Stimulated activated naive CD4-positive, alpha-beta T cell treated with Interleukin-2 at 50 U/mL for 16 hours (primary cell): ENCODE data around the gene ITGB8.

ENCODE experiments used
- DNase-seq: peaks from one replicate; lab custom pipeline; 2025; lab: John Stamatoyannopoulos, UW

The ITGB8 gene

DNA sequence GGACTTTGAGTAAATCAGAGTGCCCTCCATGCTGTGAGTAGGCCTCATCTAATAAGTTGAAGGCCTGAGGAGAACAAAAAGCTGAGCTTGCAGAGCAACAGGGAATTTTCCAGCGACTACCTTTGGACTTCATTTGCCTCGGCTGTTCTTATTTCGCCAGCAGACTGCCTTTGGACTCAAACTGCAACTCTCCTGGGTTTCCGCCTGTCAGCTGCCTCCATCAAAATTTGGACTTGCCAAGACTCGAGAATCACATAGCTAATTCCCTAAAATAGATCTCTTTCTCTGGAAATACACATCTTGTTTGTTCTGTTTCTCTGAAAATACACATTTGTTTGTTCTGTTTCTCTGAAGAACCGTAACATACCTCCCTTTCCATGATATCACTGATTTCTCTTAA lies 93.8 kb downstream of the ITGB8 start:
- no peak for DNase-seq

DNA sequence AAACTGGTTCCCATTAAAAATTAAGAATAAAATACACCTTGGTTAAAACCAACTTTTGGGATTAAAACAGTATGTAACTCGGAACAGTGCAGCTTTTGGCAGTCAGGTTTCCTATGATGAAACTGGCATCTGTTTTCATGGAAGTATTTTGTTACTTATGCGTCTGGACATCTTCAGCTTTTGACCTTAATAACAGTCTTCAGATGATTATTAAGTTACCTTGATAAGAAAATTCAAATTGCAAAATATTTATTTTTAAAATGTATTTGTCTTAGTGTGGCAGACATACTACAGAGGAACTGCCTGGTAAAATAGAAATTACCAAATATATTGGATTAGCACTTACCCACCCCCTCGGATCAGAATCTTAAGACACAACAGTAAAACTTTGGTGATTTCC lies 100.0 kb downstream of the ITGB8 start:
- no peak for DNase-seq

DNA sequence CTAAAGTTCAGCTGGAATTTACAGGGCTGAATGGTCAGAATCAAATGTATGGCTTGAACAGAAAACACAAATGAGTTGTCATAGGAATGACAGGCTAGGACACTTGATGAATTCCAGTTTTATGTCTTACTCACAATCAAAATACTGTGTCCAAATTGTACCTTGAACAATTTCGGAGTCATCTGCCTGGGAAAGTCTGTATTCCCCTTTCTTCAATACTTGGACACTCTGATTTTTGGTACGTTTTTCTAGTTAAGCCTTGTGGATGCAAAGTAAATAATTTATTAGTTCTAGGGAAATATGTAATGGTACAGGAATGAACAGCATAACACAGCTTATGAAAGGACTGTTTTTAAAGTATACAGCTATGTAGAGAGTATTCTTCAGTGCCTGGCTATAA lies 100.4 kb downstream of the ITGB8 start:
- DNase-seq: no peak

DNA sequence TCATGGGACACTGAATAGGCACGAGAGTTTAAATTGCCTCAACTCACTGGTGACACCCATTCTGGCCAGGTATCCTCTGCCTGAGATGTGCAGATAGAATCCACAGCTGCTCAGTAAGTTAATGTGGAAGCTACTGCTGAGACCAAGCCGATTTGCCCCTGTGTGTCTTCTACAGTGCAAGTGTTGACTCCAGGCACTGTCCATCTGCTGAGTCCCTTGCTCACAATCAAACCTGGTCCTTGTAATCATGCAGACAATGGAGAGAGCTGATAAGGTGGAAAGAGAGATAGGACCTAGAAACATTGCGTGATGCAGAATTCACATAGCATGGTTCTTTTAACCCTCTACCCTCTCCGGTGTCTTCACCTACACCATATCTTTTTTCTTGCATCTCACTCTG lies 101.4 kb downstream of the ITGB8 start:
- DNase-seq: no peak

DNA sequence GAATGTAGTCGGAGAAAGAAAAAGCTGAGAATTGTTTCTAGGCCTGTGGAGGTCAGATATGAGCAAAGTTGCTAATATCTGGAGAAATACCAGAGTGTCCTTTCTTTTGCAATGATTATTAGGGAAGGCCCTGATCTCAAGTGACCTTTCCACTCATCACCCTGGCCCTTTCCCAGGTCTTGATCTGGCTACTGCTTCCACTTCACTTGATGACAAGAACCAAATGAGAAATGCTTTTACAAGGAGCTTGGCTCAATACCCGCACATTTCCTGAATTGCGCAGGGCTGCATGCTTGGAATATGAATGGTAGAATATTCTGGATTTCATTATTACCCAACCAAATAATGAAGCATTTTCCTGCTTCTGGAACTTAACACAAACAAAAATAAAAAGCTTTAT lies 104.6 kb downstream of the ITGB8 start:
- DNase-seq: no peak

DNA sequence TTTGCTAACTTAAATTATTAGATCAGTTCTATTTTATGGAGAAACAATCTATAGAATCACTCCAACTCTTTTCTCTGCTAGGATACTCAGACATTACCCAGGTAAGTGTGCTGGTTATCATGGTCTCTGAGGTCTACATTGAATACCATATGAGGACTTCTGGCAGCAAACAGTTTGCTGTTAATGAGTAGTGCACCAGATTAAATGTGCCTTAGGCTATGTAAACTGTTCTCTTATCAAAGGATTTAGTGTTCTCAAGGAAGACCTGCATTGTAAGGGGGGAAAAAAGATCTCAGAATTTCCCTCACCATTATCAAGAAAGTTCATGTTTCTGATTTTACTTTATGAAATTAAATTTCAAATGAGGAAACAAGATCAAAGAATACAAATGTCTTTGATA lies 107.5 kb downstream of the ITGB8 start:
- DNase-seq: no peak

DNA sequence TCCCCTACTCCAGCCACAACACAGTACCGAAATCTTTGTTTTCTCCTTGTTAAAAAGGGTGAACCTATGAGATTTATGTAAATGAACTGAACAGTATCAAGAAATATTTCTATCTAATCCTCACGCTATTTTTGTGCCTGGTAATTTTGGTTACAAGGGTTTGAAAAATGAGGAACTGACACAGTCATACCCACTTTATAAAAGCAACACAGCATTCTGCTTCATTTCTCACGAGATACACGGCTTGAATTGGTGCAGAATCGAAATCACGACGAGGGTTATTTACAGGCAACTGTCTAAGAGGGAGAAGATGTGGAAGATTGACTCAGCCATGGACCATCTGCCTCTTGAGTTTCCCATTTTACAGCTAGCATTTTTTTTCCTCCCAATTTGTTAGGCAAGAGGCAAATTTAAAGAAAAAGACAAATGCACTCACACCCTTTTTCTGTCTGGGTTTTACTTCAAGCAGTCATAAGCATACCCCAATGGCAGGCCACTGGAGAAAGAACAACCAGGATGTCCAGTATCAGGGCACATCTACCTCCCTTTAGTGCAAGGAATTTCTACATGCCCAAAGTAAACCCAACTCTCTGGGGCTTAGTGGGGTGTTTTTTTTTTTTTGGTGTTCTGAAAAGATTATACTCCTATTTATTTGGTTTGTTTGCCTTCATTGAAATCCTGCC lies 108.1 kb downstream of the ITGB8 start:
- DNase-seq: no peak

DNA sequence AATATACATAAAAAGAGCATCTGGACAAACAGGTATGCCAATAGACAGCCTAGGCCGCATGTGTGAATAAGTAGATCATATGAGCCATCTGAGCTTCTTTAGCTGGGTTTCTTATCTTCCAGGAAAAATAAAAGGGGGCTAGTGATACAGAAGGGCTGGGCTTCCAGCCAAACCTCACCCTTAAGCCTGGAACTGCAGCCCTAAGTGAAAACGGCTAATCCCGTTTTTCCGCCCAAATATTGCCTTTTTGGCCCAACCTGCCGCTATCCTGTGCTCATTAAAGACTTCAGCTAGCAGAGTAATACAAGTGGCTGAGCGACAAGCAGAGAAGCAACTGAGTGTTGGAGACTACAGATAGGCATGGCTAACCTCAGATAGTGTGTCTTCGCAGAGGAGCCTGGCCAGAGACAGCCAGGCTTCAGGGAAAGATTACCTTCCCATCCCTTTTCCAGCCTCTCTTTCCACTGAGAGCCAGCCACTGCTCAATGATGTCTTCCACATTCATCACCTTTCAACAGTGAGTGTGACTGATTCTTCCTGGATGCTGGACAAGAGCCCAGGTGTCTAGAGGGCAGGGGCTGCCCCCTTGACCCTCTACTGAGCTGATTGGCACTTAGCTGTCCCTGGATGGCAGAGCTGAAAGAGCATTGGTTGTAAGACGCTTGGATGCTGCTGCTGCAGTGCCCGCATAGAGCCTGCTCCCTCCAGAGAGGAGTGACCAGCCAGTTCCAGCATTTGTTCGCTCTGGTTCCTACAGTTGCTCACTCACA lies 108.9 kb downstream of the ITGB8 start:
- no peak for DNase-seq

DNA sequence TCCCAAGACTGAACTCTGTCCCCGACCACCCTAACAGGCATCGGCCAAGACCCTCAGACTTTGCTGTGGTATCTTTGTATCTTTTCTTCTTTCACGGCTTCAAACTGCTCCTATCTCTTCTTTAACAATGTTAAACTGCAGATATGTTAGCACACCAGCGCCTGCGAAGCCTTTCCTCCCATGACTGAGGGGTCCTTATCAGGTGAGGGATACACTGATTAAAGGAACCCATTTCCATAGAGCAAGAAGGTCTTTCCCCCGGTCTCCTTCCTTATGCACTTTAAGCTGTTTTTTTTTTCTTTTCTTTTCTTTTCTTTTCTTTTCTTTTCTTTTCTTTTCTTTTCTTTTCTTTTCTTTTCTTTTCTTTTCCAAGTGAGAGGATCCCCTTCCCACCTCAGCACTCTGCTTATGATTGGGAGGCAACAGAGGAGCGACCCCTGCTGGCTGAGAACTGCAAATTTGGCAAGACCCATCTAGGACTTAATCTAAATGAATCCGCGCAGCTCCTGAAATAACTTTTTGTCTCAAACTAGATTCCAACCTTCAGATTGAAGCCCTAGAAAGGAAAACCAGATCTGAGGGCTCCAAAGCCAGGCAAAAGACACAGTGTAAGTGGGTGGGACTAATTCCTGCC lies 109.9 kb downstream of the ITGB8 start:
- no peak for DNase-seq

DNA sequence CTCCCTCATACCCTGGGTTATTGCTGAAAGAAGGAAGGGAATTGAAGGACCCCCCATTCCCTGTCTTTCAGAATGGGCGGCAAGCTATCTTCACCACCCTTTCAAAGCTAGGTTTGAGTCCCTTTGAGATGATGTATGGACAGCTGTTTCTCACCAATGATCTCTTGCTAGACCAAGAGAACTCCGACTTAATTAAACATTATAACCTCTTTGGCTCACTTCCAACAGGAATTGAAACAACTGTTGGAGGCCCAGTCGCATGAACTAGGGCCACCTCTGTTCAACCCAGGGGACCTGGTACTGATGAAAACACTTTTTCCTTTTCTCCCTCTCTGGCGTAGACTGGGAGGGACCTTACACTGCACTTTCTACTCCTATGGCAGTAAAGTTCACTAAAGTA lies 110.6 kb downstream of the ITGB8 start:
- no peak for DNase-seq

DNA sequence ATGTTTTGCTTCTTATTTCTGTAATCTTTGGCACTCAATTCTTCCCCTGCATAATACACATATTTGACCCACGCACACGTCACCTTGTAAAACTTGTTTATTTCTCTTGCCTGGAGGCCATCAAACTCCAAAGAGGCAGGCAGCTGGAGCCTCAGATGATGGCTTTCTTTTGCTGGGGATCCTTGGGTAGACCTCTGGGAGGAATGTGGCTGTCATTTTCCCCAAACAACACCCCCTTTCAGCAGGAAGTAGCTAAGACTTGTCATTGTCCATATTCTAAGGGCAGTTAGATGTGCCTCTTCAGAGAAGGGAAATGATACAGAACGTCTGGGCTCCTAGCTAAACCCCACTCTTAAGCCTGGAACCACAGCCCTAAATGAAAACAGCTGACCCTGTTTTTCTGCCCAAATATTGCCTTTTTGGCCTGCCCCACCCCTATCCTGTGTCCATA lies 111.3 kb downstream of the ITGB8 start:
- DNase-seq: no peak

DNA sequence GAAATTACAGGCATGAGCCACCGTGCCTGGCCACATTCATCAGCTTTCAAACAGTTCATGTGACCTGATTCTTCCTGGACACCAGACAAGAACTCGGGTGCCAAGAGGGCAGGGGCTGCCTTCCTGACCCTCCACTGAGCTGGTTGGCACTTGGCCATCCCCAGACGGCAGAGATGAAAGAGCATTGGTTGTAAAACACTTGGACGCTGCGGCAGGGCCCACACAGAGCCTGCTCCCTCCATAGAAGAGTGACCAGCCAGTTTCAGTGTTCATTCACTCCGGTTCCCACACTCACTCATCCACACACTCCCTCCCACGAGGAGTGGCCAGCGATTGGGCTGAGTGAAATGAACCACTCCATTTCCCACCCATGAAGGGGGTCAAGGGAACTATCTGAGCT lies 112.3 kb downstream of the ITGB8 start:
- DNase-seq: no peak

DNA sequence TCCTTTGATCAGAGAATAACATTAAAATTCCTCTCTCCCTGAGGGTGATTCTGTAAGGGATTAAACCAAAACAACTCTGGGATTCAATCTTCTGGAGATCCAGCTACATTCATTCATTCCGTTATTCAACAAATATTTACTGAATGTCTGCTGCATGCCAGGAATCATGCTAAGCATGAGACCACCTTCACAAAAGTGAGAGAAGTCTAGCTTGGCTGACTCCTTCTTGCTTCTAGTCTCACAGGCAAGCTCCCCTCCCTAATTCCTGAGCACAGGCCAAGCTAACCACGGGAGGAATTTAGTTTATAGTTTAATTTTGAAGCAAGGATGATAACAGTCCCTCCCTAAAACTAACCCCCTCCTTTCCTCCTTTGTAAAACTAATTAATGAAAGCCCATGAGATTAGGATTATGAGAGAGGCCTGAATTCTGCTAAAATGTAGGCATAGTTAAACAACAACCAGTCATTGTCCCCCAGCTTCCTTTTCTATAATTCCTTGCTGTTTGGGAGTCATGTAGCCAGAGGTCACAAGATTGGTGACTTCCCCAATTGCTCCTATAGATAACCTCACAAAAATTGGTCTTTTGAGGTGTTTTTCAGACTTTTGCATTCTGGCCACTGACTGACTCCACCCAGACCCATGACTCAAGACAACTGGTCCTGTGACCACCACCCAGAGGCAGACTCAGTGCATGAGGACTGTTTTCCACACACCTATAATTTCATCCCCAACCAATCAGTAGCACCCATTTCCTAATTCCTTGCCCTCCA lies 113.5 kb downstream of the ITGB8 start:
- no peak for DNase-seq

DNA sequence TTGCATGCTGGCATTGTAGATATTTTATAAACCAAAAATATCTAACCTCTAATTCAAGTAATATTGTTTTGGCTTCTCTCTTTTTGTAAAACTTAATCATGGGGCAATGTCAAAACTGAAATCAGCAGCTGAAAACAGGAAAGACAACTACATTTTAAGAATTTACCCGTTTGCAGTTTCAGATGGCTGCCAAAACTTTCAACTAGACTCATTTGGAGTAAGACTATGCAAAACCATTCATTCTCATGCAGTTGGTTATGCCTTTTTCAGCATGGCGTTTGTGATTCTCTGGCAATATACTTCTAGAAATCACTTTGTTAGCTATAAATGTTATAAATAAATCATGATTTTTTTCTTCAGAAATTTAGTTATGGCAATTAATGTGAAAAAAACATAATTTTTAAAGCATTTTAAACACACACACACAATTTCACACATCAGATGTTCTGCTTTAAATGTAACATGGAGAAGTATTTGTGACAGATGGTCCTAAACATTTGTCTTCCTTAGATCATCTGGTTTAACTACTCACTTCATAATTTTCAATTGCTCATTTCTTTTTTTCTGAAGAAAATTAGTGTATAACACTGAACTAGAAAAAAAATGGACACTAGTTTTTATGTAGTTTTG lies 116.4 kb downstream of the ITGB8 start:
- DNase-seq: no peak

DNA sequence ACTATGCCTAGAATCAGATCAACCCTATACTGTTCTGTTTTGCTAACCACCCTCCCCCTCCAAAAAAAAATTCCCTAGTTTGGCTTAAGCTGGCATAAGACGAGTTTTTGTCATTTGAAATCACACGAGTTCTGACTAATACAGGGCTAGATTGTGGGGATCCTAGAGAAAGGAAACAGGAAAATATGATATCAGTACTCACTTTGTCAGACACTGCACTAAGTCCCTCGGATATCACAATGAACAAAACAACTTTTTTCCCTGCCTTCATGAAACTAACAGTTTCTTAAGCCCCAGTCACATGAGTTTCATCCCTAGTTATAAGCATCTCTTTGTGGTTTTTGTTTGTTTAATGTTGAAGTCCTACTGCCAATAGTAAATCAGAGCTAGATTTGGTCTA lies 118.5 kb downstream of the ITGB8 start:
- no peak for DNase-seq

DNA sequence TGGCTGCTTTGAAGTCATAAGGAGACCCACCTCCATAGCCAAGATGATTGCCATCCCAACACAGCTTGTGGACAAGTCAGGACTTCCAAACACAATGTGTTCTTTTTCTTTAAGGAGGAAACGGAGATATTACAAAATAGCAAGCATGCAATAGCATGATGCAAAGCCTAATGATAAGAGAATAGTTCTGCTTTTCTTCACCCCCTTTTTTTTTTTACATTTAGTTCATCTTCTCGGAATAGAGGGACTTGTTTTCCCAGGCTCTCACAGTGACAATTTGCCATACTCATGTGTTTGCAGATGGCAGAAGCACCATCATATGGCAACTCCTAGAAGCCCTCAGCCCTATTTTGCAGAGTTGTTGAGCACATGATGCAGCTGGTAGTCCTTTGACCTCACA lies 119.8 kb downstream of the ITGB8 start:
- DNase-seq: no peak

DNA sequence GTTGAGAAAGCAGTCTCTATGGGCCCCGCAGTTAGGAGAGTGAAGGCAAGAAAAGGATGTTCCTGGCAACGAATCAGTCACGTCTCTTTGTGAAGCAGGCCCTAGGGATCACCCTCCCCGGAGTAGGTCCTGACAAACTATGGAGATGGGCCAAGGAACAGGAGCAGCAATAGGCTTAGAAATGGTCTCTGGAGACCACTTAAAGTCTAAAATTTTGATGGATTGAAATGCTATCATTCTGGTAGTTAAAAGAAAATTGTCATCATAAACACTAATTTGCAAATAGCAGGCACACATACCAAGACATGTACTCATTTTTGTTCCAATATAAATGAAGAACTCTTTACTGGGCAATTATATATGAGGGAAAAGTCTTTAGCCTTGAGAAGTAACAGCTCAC lies 123.5 kb downstream of the ITGB8 start:
- no peak for DNase-seq

DNA sequence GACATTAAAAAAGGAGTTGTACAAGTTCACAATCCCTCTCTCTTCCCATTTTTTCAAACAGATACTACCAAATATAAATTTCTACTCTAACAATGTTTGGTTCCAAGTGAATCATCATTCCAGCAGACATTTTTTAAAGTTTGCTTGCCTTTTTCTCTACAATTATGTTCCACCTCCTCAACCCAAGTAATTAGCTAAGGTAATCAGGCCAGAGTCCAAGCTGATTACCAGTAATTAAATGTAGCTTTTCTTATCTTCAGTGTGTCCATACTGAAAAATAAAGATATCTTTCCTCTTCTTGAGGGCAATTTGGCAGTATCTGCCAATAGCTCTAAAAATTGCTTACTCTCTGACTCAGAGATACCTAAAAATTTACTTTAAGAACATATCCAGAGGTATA lies 126.0 kb downstream of the ITGB8 start:
- DNase-seq: no peak

DNA sequence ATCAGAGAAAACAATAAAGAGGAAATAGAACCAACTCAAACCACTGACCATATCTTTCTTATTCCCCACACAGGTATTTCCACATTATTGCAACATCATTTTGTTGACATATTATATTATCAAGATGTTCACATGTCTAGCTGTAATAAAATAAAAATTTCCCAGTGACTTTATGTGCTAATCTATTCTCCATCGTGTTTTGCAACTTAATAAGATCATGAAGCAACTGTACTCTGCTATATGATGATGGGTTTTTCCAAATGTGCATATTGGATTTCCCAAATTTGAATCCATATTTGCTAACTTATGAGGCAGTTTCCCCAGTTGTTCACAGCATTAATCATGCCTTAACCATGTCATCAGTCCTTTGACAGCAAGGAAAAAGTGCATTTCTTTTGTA lies 127.8 kb downstream of the ITGB8 start:
- no peak for DNase-seq

DNA sequence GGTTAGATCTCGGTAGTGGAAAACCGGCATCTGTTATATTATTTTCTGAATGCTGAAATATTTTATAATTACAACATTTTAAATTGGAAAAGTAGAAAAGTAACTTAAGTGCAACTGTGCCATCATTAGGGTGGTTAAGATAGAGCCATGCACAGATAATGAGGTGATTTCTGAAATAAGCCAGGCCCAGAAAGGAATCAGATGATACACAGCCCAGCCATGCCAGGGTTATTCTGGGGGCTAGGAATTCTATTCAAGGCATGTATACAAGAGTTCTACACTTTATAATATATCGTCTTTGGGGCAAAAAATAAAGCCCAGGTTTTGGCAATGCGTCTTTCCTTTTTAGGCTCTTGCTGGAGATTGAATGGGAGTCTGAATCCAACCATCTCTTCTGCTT lies 128.7 kb downstream of the ITGB8 start:
- DNase-seq: no peak

DNA sequence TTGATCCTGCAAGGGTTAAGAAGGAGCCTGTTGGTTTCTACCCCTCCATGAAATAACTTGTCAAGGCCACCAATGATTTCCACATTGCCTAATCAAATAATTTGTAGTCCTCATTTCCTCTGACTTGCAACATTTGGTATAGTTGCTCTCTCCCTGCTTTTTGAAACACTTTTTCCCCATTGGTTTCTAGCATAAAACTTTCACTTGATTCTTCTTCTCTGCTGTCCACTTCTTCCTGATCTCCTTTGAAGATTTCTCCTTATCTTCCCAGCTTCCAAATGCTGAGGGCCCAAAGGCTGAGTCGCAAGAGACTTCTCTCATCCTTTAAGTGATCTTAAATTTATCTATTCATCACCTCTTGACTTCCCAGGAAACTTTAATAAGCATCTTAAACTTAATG lies 134.2 kb downstream of the ITGB8 start:
- DNase-seq: no peak
